ENCODE data around the gene STMN1. TPM values are rescaled to one million over a fixed set of nuclear protein-coding genes. Genes with fewer than 3 reads are reported as not detected.

STMN1 gene
- polyA plus RNA-seq, 2 of the 4 experiments (the other 2 are of a cell fraction), result 82.4 to 145 TPM

DNA sequence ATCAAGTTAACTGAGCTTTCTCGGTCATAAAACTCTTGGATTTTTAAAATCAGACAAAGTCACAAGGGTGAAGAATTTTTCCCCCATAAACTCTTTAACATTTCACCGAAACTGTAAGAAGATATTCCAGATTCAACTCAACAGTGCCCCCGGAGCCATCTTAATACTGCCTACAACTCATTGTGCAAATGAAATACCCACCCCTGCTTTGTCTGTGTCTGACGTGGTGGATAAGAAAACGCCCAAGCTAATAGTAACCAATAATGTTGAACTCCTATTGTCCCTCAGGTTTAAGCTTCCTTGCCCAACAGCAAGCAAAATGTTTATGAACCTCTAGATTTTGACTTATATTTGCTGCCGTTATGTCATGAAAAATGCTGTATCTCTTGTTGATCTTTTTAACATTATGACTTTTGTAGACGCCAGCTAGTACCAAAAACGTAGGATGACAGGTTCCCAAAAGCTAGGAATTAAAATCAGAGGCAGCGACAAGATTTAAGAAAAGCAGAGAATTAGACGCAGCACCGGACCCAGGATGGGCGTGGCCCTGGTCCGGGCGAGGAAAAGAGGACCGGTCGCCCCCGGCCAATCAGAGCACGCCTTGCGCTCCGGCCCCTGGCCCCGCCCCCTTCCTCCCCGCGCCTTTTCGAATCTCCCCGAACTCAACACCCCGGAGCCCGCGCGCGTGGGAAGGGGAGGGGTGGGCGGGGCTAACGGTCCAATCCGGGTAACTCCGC lies 1.1 kb downstream of the STMN1 start:
- peak overlapping the region; percentile 98 for H3K4me2 ChIP-seq
- CTCF ChIA-PET, result interaction anchor here (0.6 to 5.5 kb wide), 4 partner anchors 9 to 76 kb away, joined by 3 to 35 read pairs (median 4); no protein-coding TSS in a partner anchor
- H3K9me3 ChIP-seq, result no peaks in the 10 kb centered on the region
- WGBS (ENCODE audit: missing lambda C conversion rate), result 3% methylated on average over 12 of the region's 34 CpGs
- TF ChIP-seq CEBPB (IDR thresholded peaks at IDR 0.05) (no peak), RAD21 (conservative IDR thresholded peaks at IDR 0.05 in 1 of 2, IDR thresholded peaks at IDR 0.05 in 1 of 2) (no peak), SMC3 (IDR thresholded peaks at IDR 0.05) (no peak), SREBF2 (IDR thresholded peaks at IDR 0.05) (no peak), MAFK (IDR thresholded peaks at IDR 0.05; ENCODE audit: partially characterized antibody) (no peak), ZC3H11A (IDR thresholded peaks at IDR 0.05) (no peak), JUN (IDR thresholded peaks at IDR 0.05) (no peak), TP53 (CRISPR knock-in tag; IDR thresholded peaks at IDR 0.05) (no peak), CBX2 (IDR thresholded peaks at IDR 0.05; ENCODE audit: borderline replicate concordance, low read depth) (no peak), KDM5A (IDR thresholded peaks at IDR 0.05) (no peak), CHD4 (IDR thresholded peaks at IDR 0.05; ENCODE audit: borderline replicate concordance) (no peak), ESRRA (IDR thresholded peaks at IDR 0.05; ENCODE audit: borderline replicate concordance, low read length) (no peak), HOXA7 (CRISPR knock-in tag; IDR thresholded peaks at IDR 0.05) (no peak)
- TF ChIP-seq, protein P1, sequence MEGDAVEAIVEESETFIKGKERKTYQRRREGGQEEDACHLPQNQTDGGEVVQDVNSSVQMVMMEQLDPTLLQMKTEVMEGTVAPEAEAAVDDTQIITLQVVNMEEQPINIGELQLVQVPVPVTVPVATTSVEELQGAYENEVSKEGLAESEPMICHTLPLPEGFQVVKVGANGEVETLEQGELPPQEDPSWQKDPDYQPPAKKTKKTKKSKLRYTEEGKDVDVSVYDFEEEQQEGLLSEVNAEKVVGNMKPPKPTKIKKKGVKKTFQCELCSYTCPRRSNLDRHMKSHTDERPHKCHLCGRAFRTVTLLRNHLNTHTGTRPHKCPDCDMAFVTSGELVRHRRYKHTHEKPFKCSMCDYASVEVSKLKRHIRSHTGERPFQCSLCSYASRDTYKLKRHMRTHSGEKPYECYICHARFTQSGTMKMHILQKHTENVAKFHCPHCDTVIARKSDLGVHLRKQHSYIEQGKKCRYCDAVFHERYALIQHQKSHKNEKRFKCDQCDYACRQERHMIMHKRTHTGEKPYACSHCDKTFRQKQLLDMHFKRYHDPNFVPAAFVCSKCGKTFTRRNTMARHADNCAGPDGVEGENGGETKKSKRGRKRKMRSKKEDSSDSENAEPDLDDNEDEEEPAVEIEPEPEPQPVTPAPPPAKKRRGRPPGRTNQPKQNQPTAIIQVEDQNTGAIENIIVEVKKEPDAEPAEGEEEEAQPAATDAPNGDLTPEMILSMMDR (IDR thresholded peaks at IDR 0.05), result no peak
- TF ChIP-seq, protein P2, sequence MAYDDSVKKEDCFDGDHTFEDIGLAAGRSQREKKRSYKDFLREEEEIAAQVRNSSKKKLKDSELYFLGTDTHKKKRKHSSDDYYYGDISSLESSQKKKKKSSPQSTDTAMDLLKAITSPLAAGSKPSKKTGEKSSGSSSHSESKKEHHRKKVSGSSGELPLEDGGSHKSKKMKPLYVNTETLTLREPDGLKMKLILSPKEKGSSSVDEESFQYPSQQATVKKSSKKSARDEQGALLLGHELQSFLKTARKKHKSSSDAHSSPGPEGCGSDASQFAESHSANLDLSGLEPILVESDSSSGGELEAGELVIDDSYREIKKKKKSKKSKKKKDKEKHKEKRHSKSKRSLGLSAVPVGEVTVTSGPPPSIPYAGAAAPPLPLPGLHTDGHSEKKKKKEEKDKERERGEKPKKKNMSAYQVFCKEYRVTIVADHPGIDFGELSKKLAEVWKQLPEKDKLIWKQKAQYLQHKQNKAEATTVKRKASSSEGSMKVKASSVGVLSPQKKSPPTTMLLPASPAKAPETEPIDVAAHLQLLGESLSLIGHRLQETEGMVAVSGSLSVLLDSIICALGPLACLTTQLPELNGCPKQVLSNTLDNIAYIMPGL (CRISPR knock-in tag; IDR thresholded peaks at IDR 0.05; ENCODE audit: borderline replicate concordance), result no peak
- TF ChIP-seq, protein P3, sequence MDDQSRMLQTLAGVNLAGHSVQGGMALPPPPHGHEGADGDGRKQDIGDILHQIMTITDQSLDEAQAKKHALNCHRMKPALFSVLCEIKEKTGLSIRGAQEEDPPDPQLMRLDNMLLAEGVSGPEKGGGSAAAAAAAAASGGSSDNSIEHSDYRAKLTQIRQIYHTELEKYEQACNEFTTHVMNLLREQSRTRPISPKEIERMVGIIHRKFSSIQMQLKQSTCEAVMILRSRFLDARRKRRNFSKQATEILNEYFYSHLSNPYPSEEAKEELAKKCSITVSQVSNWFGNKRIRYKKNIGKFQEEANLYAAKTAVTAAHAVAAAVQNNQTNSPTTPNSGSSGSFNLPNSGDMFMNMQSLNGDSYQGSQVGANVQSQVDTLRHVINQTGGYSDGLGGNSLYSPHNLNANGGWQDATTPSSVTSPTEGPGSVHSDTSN (IDR thresholded peaks at IDR 0.05), result no peak
- TF ChIP-seq, protein P4, sequence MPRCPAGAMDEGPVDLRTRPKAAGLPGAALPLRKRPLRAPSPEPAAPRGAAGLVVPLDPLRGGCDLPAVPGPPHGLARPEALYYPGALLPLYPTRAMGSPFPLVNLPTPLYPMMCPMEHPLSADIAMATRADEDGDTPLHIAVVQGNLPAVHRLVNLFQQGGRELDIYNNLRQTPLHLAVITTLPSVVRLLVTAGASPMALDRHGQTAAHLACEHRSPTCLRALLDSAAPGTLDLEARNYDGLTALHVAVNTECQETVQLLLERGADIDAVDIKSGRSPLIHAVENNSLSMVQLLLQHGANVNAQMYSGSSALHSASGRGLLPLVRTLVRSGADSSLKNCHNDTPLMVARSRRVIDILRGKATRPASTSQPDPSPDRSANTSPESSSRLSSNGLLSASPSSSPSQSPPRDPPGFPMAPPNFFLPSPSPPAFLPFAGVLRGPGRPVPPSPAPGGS (IDR thresholded peaks at IDR 0.05), result no peak
- TF ChIP-seq, protein P5, sequence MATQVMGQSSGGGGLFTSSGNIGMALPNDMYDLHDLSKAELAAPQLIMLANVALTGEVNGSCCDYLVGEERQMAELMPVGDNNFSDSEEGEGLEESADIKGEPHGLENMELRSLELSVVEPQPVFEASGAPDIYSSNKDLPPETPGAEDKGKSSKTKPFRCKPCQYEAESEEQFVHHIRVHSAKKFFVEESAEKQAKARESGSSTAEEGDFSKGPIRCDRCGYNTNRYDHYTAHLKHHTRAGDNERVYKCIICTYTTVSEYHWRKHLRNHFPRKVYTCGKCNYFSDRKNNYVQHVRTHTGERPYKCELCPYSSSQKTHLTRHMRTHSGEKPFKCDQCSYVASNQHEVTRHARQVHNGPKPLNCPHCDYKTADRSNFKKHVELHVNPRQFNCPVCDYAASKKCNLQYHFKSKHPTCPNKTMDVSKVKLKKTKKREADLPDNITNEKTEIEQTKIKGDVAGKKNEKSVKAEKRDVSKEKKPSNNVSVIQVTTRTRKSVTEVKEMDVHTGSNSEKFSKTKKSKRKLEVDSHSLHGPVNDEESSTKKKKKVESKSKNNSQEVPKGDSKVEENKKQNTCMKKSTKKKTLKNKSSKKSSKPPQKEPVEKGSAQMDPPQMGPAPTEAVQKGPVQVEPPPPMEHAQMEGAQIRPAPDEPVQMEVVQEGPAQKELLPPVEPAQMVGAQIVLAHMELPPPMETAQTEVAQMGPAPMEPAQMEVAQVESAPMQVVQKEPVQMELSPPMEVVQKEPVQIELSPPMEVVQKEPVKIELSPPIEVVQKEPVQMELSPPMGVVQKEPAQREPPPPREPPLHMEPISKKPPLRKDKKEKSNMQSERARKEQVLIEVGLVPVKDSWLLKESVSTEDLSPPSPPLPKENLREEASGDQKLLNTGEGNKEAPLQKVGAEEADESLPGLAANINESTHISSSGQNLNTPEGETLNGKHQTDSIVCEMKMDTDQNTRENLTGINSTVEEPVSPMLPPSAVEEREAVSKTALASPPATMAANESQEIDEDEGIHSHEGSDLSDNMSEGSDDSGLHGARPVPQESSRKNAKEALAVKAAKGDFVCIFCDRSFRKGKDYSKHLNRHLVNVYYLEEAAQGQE (IDR thresholded peaks at IDR 0.05), result no peak
- peak; percentile 75 to 88 for DNase-seq (ENCODE audit: low read depth in 1 of 2, low spot score in 1 of 2)
- no peak for FAIRE-seq
- ATAC-seq, result peak; percentile 91 to 92
- peak overlapping the region; percentile 93 for H3K4me3 ChIP-seq
- H3K4me1 ChIP-seq, result peaks cover 21% of the 10 kb centered on the region
- H3K27ac ChIP-seq, result peak overlapping the region; percentile 78 to 95
- POLR2A ChIA-PET, result interaction anchor here (0.5 to 1.3 kb wide), 4 partner anchors 10 to 474 kb away, joined by 3 to 8 read pairs (median 6); partner anchors contain the start of gene MACO1

Measured in A549 (cell line).